Measurements from ENCODE around the gene SOST. TPM values are rescaled to one million over a fixed set of nuclear protein-coding genes. Genes with fewer than 3 reads are reported as not detected.

SOST gene
- total RNA-seq, 4 donors from 2014 or later: not detected

DNA sequence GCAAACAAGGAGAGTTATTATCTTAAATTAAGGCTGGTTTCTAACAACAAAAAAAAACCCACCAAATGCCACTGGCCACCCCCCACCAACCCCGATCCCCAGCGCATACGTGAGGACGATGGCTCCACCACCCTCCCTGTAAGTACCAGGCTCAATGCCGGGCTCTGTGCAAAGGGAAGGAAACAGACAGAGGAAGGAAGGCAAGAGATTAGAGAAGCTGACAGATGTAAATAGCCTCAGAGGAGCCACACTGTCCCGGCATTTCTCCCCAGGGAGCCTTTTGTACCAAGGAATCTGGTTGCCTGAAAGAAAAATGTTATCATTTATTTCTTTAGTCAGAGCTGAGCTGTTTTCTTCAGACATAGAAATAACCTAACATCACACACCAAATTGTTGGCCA, 13.1 kb downstream of the SOST start:
- H3K4me3 ChIP-seq: no peak overlapping the region
- no peaks in the 10 kb centered on the region for H3K4me1 ChIP-seq
- H3K9me3 ChIP-seq: no peaks in the 10 kb centered on the region
- intact Hi-C loops (cut with DNase I; ENCODE audit: low total_unique reads): no loop called here
- H3K27me3 ChIP-seq: no peaks in the 10 kb centered on the region
- no peak overlapping the region for H3K27ac ChIP-seq
- no peaks in the 10 kb centered on the region for H3K36me3 ChIP-seq
- no peak for DNase-seq
- TF ChIP-seq POLR2A (IDR thresholded peaks at IDR 0.05): no peak
- TF ChIP-seq, protein P1, sequence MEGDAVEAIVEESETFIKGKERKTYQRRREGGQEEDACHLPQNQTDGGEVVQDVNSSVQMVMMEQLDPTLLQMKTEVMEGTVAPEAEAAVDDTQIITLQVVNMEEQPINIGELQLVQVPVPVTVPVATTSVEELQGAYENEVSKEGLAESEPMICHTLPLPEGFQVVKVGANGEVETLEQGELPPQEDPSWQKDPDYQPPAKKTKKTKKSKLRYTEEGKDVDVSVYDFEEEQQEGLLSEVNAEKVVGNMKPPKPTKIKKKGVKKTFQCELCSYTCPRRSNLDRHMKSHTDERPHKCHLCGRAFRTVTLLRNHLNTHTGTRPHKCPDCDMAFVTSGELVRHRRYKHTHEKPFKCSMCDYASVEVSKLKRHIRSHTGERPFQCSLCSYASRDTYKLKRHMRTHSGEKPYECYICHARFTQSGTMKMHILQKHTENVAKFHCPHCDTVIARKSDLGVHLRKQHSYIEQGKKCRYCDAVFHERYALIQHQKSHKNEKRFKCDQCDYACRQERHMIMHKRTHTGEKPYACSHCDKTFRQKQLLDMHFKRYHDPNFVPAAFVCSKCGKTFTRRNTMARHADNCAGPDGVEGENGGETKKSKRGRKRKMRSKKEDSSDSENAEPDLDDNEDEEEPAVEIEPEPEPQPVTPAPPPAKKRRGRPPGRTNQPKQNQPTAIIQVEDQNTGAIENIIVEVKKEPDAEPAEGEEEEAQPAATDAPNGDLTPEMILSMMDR (IDR thresholded peaks at IDR 0.05): no peak

DNA sequence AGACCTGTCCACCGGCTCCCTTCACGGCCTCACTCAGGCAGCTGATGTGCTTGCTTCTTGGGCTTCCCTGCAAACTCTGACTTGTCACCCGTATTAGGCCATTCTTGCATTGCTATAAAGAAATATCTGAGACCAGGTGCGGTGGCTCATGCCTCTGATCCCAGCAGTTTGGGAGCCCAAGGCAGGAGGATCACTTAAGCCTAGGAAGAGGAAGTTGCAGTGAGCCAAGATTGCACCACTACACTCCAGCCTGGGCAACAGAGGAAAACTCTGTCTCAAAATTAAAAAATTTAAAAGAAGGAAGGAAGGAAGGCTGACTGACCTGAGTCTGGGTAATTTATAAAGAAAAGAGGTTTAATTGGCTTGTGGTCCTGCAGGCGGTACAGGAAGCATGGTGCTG, 17.0 kb downstream of the SOST start:
- intact Hi-C loops (cut with DNase I; ENCODE audit: low total_unique reads): no loop called here
- TF ChIP-seq, protein P1 (IDR thresholded peaks at IDR 0.05): no peak
- TF ChIP-seq POLR2A (IDR thresholded peaks at IDR 0.05): no peak
- Histone ChIP-seq H3K27me3 (no peaks in the 10 kb centered on the region), H3K9me3 (no peaks in the 10 kb centered on the region), H3K4me1 (no peaks in the 10 kb centered on the region), H3K36me3 (no peaks in the 10 kb centered on the region), H3K4me3 (no peak overlapping the region), H3K27ac (no peak overlapping the region)
- no peak for DNase-seq

DNA sequence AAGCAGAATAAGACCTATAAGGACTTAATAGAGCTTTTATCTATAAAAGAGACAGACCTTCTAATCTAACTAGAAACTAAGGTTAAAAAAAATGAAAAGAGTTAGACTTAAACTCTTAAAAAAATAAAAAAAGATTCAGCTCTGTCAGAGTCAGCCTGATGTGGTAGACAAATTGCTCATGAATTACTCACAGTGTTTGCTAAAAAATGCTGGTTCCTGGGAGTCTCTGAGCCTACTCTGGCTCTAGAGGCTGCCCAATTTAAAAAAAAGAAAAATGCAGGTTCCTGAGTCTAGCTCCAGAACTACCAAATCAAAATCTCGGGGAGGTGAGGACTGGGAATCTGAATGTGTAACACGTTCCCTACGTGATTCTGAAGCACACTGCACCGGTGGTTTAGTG, 18.1 kb downstream of the SOST start:
- Histone ChIP-seq H3K36me3 (no peaks in the 10 kb centered on the region), H3K4me3 (no peak overlapping the region), H3K27ac (no peak overlapping the region), H3K27me3 (no peaks in the 10 kb centered on the region), H3K4me1 (no peaks in the 10 kb centered on the region), H3K9me3 (no peaks in the 10 kb centered on the region)
- no peak for DNase-seq
- intact Hi-C loops (cut with DNase I; ENCODE audit: low total_unique reads): no loop called here
- TF ChIP-seq, protein P1 (IDR thresholded peaks at IDR 0.05): no peak
- TF ChIP-seq POLR2A (IDR thresholded peaks at IDR 0.05): no peak

DNA sequence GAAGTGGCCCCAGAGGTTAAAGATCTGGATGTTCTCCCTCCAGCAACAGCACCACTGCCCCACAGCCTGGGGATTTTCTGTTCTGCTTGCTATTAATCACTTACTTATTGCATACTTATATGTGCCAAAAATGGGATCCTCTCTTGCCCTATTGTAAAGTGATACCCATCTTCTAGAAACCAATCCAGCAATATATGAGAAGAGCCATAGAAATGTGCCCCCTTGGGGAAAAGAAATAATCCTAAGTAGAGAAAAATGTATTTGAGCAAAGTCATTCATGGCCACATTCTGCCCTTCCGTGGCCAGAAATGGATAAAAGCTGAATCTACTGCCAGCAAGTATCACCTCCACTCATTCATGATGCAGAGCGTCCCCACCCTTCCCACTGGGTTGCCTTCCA, 20.9 kb downstream of the SOST start:
- no peaks in the 10 kb centered on the region for H3K27me3 ChIP-seq
- no peaks in the 10 kb centered on the region for H3K4me1 ChIP-seq
- intact Hi-C loops (cut with DNase I; ENCODE audit: low total_unique reads): no loop called here

DNA sequence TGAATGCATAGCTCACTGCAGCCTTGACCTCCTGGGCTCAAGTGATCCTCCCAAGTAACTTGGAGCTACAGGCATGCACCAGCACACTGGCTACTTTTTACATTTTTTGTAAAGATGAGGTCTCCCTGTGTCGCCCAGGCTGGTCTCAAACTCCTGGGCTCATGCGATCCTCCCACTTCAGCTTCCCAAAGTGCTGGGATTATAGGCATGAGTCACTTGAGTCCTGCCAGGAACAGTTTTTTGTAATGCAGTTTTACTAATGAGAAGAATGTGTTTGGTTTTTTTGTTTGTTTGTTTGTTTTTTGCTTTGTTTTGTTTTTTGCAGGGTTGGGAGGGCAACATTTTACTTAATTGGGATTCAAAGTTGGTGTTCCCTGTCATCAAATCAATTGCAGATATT, 22.2 kb downstream of the SOST start:
- no peaks in the 10 kb centered on the region for H3K4me1 ChIP-seq
- H3K27me3 ChIP-seq: no peaks in the 10 kb centered on the region
- intact Hi-C loops (cut with DNase I; ENCODE audit: low total_unique reads): no loop called here
- no peak for DNase-seq
- H3K4me3 ChIP-seq: no peak overlapping the region
- no peak for TF ChIP-seq POLR2A (IDR thresholded peaks at IDR 0.05)
- TF ChIP-seq, protein P1 (IDR thresholded peaks at IDR 0.05): no peak
- no peaks in the 10 kb centered on the region for H3K9me3 ChIP-seq
- no peaks in the 10 kb centered on the region for H3K36me3 ChIP-seq
- H3K27ac ChIP-seq: no peak overlapping the region

More for the DNA sequence above, 20.9 kb downstream of the SOST start:
- no peak overlapping the region for H3K4me3 ChIP-seq
- H3K9me3 ChIP-seq: no peaks in the 10 kb centered on the region
- DNase-seq: no peak
- H3K27ac ChIP-seq: no peak overlapping the region
- TF ChIP-seq, protein P1 (IDR thresholded peaks at IDR 0.05): no peak
- TF ChIP-seq POLR2A (IDR thresholded peaks at IDR 0.05): no peak
- H3K36me3 ChIP-seq: no peaks in the 10 kb centered on the region
